ENCODE results near the gene FAM168A. TPM values are rescaled to one million over a fixed set of nuclear protein-coding genes. Genes with fewer than 3 reads are reported as not detected.

Gene FAM168A
- total RNA-seq, 4 donors from 2014 or later: 22.2 to 35.7 (median 30.4) TPM

DNA sequence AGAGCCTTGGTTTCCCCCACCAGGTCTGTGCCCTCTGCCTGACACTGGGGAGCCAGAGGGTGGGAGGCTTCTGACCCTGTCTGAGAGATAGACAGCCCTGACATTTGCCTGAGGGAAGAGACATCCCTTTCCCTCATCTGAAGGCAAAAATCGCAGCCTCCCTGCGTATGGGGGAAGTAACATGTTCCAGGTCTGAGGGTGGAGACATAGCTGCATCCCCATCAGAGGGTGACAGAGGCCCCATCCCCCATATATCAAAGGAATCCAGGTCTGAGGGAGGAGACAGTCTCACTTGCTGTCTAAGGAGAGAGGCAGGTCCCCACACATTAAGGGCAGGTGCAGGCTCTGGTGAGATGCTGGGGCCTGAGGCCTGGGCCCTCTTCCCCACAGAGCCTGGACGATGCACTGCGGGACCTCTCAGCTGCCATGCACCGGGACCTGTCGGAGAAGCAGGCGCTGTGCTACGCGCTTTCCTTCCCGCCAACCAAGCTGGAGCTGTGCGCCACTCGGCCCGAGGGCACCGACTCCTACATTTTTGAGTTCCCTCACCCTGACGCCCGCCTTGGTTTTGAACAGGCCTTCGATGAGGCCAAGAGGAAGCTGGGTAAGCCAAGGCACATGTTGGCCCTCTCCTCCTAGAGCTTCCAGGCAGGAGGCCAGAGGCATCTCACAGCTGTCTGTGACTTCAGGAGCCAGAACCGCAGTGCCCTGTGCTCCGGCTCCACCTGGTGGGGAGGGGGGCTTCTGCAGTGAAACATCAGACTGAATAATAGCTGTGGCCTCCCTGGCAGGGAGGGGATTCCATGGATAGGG is 237.8 kb downstream of the FAM168A start:
- Histone ChIP-seq H3K36me3 (peaks cover 0 to 40% (median 0%) of the 10 kb centered on the region in 3 donors), H3K9me3 (no peaks in the 10 kb centered on the region), H3K4me1 (no peaks in the 10 kb centered on the region), H3K27ac (no peak overlapping the region), H3K27me3 (no peaks in the 10 kb centered on the region), H3K4me3 (no peak overlapping the region)
- TF ChIP-seq, protein P1, sequence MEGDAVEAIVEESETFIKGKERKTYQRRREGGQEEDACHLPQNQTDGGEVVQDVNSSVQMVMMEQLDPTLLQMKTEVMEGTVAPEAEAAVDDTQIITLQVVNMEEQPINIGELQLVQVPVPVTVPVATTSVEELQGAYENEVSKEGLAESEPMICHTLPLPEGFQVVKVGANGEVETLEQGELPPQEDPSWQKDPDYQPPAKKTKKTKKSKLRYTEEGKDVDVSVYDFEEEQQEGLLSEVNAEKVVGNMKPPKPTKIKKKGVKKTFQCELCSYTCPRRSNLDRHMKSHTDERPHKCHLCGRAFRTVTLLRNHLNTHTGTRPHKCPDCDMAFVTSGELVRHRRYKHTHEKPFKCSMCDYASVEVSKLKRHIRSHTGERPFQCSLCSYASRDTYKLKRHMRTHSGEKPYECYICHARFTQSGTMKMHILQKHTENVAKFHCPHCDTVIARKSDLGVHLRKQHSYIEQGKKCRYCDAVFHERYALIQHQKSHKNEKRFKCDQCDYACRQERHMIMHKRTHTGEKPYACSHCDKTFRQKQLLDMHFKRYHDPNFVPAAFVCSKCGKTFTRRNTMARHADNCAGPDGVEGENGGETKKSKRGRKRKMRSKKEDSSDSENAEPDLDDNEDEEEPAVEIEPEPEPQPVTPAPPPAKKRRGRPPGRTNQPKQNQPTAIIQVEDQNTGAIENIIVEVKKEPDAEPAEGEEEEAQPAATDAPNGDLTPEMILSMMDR (IDR thresholded peaks at IDR 0.05): no peak
- no peak for TF ChIP-seq POLR2A (IDR thresholded peaks at IDR 0.05)
- DNase-seq: no peak

DNA sequence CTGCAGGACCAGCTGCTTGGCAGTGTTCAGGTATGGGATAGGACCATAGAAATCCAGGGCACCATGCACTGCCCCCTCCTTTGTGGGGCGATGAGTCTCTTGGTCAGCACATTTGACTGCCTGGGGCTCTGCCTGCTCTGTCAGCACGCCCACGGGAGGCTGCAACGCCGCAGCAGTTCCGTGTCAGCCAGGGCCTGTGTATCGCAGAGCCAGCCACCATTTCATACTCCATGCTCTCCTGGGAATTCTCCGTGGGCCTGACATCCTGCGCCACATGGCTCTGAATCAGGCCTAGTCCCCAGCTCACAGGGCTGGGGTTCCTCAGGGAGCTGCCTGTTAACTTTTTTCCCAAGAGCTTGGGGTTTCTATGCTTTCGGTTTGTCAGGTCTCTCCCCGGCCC is 238.6 kb downstream of the FAM168A start:
- no peak overlapping the region for H3K4me3 ChIP-seq
- DNase-seq: no peak
- no peak overlapping the region for H3K27ac ChIP-seq
- H3K36me3 ChIP-seq: peaks cover 0 to 40% (median 0%) of the 10 kb centered on the region in 3 donors
- TF ChIP-seq, protein P1 (IDR thresholded peaks at IDR 0.05): no peak
- no peak for TF ChIP-seq POLR2A (IDR thresholded peaks at IDR 0.05)
- no peaks in the 10 kb centered on the region for H3K27me3 ChIP-seq
- no peaks in the 10 kb centered on the region for H3K9me3 ChIP-seq
- no peaks in the 10 kb centered on the region for H3K4me1 ChIP-seq

DNA sequence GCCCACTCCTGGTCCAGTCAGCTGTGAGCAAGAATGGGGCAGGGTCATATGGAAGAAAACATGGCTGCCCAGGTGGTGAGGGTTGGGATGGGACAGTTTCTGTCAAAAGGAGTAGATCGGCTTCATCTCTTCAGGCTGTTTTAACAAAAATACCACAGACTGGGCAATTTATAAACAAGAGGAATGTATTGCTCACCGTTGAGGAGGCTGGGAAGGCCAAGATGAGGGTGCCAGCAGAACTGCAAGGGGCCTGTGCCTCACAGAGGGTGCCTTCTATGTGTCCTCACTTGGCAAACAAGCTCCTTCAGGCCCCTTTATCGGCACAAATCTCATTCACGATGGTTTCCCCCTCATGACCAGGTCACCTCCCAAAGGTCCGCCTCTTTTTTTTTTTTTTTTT is 239.8 kb downstream of the FAM168A start:
- no peaks in the 10 kb centered on the region for H3K9me3 ChIP-seq
- no peaks in the 10 kb centered on the region for H3K27me3 ChIP-seq
- H3K27ac ChIP-seq: no peak overlapping the region
- TF ChIP-seq POLR2A (IDR thresholded peaks at IDR 0.05): no peak
- TF ChIP-seq, protein P1 (IDR thresholded peaks at IDR 0.05): no peak
- H3K4me1 ChIP-seq: no peaks in the 10 kb centered on the region
- peaks cover 0 to 33% (median 0%) of the 10 kb centered on the region in 3 donors for H3K36me3 ChIP-seq
- no peak for DNase-seq
- no peak overlapping the region for H3K4me3 ChIP-seq

DNA sequence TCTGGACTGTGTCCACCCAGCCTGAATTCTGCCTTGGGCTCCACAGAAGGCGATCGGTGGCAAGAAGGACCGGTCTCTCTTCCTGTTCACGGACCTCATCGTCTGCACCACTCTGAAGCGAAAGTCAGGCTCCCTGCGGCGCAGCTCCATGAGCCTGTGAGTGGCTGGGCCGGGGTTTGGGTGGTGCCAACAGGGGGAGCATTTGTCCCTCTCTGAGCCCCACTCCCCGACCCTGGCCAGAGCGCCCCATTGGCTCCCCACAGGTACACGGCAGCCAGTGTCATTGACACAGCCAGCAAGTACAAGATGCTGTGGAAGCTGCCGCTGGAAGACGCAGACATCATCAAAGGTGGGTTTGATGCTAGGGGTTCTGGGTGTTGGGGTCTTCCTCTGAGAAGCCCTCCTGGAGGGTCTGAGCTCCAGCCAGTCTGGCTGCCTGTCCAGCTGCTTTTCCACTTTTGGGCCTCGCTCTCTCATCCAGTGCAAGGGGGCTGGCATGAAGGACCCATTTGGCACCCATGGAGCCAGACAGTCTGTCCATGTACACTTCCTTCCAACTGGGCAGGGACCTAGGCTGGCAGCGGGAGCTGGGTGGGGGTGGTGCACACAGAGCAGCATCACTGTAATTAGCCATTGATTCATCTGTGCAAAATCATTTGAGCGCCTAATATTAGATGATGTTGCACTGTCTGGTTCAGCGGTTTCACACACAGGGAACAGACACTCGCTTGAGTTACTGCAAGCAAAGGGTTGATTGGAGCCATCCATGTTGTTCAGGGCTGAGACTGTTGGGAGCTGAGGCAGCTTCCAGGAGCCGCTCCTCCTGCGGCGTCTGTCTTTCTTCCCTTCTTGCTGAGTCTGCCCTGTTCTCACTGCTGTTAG is 240.7 kb downstream of the FAM168A start:
- TF ChIP-seq POLR2A (IDR thresholded peaks at IDR 0.05): no peak
- DNase-seq: no peak
- Histone ChIP-seq H3K4me1 (no peaks in the 10 kb centered on the region), H3K27ac (no peak overlapping the region), H3K4me3 (no peak overlapping the region), H3K27me3 (no peaks in the 10 kb centered on the region), H3K36me3 (peaks cover 0 to 26% (median 0%) of the 10 kb centered on the region in 3 donors), H3K9me3 (no peaks in the 10 kb centered on the region)

DNA sequence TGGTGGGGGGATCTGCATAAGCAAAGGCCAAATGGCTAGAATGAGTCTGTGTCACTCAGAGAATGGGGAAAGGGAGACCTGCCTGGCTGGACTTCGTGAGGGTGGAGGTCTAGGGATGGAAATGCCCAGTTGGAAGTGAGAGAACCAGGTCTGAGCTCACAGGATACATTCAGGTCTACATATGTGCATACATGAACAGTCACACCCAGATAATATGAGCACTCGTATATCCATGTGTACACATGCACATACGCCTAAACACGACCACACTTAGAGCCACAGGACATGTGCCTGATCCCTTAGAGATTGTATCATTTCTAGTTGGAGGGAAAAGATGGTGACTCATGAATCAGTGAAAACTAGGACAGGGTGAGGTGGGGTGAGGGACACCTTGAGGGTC is 242.8 kb downstream of the FAM168A start:
- H3K4me1 ChIP-seq: no peaks in the 10 kb centered on the region
- DNase-seq: no peak
- TF ChIP-seq, protein P1 (IDR thresholded peaks at IDR 0.05): no peak
- no peak for TF ChIP-seq POLR2A (IDR thresholded peaks at IDR 0.05)
- H3K4me3 ChIP-seq: no peak overlapping the region
- no peak overlapping the region for H3K27ac ChIP-seq
- H3K36me3 ChIP-seq: peaks cover 0 to 13% (median 0%) of the 10 kb centered on the region in 3 donors
- no peaks in the 10 kb centered on the region for H3K27me3 ChIP-seq
- no peaks in the 10 kb centered on the region for H3K9me3 ChIP-seq

DNA sequence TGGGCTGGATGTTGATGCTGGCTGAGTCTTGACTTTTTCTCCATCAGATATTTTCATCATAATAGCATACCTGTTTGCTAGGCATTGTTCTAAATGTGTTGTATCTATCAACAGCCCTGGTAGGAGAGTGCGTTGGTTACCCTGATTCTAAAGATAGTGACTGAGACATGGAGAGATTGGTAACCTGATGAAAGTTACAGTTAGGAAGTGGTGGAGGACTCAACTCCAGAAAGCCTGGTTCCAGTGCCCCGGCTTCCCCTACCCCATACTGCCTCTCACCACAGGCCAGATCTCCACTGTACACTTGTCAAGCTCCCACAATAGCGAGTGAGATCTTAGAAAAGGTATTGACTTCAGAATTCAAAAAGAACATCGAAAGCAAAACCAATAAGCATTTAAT is 244.5 kb downstream of the FAM168A start:
- H3K36me3 ChIP-seq: peaks cover 0 to 7% (median 0%) of the 10 kb centered on the region in 3 donors
- no peak overlapping the region for H3K27ac ChIP-seq

More for the DNA sequence above, 244.5 kb downstream of the FAM168A start:
- DNase-seq: no peak
- H3K4me1 ChIP-seq: no peaks in the 10 kb centered on the region
- H3K27me3 ChIP-seq: no peaks in the 10 kb centered on the region
- no peaks in the 10 kb centered on the region for H3K9me3 ChIP-seq
- no peak overlapping the region for H3K4me3 ChIP-seq
- TF ChIP-seq POLR2A (IDR thresholded peaks at IDR 0.05): no peak
- TF ChIP-seq, protein P1 (IDR thresholded peaks at IDR 0.05): no peak

Data from Peyer's patch (tissue), 4 donors.